SKM-1 (cell line): Measurements from ENCODE around the gene NUMBL.
A peak's percentile ranks its signal among the peaks of the same experiment; 100 is the strongest.

Experiments used
- DNase-seq: peaks from one replicate; lab custom pipeline; 2025; ENCODE audit not compliant: unreplicated experiment; lab: John Stamatoyannopoulos, UW

Gene NUMBL

DNA sequence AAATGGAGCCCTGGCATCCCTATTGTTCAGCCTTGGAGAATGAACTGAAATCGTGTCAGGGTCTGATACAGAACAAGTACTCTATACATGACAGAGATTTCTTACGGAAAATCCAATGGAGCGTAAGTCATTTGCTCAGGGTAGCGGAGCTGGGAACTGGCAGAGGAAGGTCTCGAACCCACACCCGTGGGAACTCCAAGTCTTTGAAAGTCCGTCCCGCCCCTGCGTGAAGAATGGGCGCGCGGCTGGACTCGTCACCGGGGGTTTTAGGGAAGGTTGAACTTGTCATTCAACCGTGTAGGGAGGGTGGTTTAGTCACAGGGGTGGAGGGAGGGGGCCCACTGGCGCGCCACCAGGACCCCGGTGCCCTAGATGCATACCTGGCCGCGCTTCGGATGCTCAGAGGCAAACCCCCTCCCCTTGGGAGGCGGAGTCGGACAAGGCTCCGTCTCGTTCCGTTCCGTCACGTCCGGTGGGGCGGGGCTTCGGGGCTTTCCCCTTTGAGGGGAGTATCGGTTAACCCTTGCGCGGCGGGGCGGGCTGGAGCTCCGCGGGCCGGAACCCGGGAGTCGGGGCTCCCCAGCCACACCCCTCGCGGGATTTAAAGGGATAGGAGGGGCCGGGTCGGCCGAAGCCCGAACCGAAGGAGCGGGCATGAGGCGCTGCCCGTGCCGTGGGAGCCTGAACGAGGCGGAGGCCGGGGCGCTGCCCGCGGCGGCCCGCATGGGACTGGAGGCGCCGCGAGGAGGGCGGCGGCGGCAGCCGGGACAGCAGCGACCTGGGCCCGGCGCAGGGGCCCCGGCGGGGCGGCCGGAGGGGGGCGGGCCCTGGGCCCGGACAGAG, 26.3 kb upstream of the NUMBL start, which contains the start of the genes COQ8B and ITPKC:
COQ8B (minus strand) TSS at position 405 of the 843 bp plus-strand sequence. CDS start 2,254 bp downstream, outside the sequence.
ITPKC (plus strand) TSS at position 631 of the 843 bp plus-strand sequence; CDS start at position 655, 24 bp downstream.
- peak; percentile 86 for DNase-seq

DNA sequence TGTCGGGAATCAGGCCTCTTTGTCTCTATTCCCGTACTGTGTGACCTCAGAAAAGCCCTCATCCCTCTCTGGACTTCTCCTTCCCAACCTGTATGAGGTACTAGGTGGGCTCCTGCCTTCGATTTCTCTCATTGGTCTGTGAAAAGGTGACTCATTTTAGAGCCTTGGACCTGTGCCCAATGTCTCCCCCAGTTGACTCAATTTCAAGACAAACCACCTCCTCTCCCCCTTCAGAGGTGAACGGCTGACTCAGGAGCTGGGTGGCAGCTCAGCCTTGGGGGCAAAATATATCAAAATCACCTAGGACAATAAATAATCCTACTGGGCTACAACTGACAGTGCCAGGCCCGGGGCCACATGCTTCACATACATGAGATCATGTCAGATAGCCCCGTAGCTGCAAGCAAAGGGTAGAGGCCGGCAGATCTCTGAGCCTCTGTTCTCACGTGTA, 25.6 kb upstream of the NUMBL start:
- no peak for DNase-seq

DNA sequence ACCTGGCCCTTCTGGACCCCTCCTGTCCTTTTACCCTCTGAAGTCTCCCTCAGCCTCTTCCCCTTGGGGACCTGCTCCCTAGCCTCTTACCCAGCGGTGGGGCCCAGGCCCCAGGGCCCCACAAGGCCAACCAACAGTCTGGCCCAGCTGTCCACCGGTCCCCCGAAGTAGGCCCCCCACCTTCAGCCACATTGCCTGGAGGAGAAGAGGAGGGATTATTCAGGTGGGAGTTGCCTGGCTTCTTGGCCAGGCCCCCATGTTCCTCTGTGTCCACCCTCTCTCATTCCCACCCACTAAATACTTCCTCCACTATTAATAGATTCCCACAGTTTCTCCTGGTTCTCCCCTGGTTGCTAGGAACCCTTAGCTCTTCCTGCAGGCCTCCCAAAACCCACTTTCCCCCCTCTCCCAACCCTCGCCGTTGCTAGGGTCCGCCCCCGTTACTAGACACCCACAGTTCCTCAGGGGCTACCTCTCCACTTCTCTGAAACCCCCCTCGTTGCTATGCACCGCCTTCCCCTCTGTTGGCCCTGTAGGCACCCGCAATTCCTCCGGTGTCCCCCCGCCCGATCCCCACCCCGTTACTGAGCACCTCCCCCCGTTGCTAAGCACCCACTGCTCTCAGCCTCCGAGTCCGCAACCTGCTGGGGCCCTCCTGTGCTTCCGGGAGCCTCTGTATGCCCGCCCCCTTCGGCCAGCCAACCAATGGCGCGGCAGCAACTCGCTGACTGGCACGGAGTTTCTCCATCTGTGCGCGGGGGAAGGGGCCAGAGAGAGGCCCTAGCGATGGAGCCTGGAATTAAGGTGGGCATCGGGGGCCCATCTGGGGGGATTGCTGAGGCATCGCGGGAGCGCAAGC, 24.2 kb upstream of the NUMBL start:
- peak; percentile 75 for DNase-seq

DNA sequence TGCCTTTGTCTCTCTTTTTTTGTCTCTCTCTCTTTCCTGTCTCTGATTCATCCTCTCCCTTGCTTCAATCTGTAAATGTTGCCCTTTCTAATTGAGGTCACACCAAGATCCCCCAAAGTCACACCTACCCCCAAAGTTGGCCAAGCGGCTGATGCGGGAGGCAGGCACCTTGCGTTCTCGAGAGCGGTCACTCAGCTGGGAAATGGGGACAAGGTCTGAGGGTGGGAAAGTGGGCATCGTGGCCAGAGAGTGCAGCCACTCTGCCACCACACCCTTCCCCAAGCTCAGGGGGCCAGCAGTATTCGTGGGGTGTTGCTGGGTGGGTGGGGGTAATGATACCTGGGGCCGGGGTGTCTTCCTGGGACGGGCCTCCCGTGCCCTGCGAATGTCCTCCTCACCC, 23.5 kb upstream of the NUMBL start:
- no peak for DNase-seq

GRCh38 chr19:40709817-40710216, 19.4 kb upstream of the NUMBL start:
- DNase-seq, result no peak

DNA sequence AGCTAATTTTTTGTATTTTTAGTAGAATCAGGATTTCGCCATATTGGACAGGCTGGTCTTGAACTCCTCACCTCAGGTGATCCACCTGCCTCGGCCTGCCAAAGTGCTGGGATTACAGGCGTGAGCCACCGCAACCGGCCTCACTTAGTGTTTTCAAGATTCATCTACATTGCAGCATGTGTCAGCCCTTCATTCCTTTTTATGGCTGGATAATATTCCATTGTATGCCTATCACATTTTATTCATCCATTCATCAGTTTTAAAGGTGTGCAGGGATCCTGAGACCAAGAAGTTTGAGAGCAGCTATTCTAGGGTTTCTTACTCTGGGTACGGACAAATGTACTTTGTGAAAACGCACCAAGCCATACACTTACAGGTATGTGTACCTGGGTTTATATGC, 17.2 kb upstream of the NUMBL start:
- DNase-seq, result no peak

DNA sequence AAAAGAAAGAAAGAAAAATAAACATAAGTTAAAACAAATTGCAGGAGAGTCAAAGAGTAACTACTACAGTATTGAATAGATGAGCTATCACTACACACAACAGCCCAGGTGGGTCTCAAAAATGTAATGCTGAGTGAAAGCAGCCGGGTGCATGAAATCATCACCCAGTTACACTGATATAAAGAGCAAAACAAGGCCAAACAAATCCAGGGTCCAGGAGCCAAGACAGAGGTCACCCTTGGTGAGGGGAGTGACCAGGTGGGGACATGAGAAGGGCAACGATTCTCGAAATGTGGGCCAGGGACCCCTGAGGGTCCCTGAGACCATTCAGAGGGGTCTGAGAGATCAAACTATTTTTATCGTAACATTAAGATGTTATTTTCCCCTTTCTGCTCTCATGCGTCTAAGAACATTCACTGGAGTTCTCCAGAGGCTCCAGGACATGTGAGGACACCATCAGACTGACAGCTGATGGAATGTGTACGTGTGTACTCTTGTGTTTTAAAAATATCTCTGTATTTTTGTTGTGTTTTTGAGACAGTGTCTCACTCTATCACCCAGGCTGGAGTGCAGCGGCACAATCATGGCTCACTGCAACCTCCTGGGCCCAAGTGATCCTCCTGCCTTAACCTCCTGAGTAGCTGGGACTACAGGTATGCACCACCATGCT, 15.6 kb upstream of the NUMBL start:
- no peak for DNase-seq

GRCh38 chr19:40705362-40705651, 14.9 kb upstream of the NUMBL start:
- DNase-seq, result no peak

GRCh38 chr19:40704491-40705361, 14.3 kb upstream of the NUMBL start:
- DNase-seq, result no peak

GRCh38 chr19:40703029-40703755, 12.7 kb upstream of the NUMBL start:
- DNase-seq, result no peak

DNA sequence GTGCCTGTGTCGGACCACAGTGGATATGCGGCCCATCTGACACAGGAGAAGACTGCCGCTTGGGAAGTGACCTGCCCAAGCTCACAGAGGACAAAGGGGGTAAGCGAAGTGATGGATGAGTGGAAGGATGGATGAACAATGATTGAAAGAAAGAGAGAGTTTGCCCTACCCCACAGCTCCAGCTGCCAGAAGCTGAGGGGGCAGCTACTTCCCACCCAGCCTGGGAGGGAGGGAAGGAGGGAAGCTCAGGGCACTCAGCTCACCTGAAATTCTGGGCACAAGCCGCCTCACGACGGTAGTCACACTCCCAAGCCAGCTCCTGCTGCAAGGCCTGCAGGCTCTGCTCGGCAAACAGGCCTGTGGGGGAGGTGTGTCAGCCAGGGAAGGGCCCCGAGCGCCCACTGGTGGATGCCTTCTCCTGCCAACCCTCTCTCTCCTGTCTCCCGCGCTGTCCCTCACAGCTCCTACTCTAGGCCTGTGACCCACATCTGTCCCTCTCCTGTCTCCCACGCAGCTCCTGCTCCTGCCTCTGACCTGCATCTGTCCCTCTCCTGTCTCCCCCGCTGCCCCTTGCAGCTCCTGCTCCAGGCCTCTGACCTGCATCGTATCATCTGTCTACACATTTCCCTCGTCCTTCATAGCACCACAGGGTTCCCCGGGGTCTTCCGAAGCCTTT, 12.0 kb upstream of the NUMBL start:
- no peak for DNase-seq

DNA sequence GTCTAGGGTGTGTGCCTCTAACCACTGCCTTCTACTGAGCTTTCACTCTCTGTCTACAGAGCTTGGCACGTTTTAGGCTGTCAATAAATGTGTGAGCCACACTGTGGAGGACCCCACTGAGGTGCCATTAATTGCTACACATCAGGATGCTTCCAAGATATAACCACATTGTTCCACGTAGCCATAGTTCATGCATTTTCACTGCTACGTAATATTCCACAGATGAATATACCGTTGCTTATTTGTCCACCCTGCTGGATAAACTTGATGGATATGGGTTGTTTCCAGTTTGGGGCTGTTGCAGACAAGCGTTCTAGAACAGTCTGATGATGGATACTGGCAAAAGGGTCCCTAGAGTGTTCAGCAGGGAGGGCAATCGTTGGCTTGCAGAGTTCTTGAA, 11.3 kb upstream of the NUMBL start:
- DNase-seq, result no peak

DNA sequence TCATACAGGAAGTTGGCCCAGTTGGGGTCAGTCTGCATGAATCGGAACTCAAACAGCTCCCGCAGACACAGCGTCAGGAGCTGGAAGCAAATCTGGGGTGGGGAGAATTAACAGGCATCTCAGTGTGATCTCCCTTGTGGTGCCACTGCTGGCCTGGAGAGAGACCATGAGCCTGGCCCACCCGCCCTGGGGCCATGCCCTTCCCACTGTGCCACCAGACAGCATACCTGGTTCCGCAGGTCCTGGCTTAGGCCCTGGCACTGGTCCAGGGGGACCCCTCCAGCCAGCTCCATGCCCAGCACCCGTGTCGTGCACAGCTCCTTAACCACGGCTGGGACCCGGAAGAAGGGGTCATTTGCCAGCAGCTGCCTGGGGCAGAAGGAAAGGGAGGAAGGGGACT, 9.6 kb upstream of the NUMBL start:
- DNase-seq, result no peak

- DNase-seq, result no peak
Observed at GRCh38 chr19:40697007-40697406, 6.6 kb upstream of the NUMBL start.

- no peak for DNase-seq
Observed at GRCh38 chr19:40695881-40696280, 5.4 kb upstream of the NUMBL start.

GRCh38 chr19:40693896-40694295, 3.4 kb upstream of the NUMBL start:
- DNase-seq, result no peak

DNA sequence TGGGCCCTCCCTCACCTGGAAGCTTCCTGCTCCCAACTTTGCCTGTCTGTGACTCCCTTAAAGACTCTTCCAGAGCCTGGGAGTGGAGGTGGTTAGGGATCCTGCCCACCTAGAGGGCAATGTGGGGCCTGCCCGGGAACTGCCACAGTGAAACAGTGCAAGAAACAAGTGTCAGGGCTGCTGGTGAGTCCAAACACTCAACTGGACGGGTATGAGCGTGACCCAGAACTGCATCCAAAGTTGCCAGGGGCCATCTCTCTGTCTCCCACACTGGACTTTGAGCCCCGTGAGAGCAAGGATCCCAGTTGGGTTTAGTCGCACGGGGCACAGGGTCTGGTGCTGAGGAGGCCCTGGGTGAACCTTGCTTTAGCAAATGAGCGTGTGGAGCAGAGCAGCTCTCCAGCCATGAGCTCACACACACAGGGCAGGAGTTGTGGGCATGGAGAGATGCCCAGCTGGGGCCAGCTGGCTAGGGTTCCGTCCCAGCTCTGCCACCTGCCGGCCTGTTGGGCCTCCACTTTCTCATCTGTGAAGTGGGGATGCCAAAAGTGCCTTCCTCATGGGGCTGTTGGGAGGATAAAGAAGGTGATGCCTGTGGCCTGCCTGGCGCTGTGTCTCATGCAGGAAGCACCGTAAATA, 2.8 kb upstream of the NUMBL start:
- DNase-seq, result no peak

DNA sequence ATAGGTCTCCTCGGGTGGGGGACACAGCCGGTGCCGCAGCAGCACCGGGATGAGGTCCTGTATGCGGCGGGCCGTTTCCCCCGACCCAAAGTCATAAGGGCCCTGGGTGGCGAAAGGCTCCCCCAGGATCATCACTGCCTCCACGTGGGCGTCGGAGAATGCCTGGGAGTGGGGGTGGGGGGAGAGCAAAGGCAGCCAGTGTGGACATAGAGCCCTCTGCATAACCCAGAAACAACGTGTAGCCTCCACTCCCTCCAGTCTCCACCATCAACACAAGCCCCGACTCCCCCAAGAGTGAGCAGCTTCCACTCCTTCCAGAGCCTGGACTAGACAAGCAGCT, 1.7 kb upstream of the NUMBL start:
- no peak for DNase-seq
